Thoracic aorta (tissue), 2 donors: ENCODE measurements around the gene COL15A1. TPM values are rescaled to one million over a fixed set of nuclear protein-coding genes. Genes with fewer than 3 reads are reported as not detected.

Experiments used
- ATAC-seq: fragments of 150-250 bp; one replicate; pipeline ENCODE4 v1.8.0; 2017; ENCODE audit warnings: low read depth; ENCODE audit not compliant: insufficient number of reproducible peaks, low FRiP score
- DNase-seq: peaks from one replicate; pipeline ENCODE4 v3.0.0-alpha.2; 2020; ENCODE audit warnings: low spot score
- H3K27ac ChIP-seq, 2 donors: fragments of 200-600 bp; sonication (generic); 1 replicate in 1 of 2; 2 replicates in 1 of 2; pipeline ENCODE4 v1.5.1; 2016; ENCODE audit warnings: mild to moderate bottlenecking in 2 of 2, moderate library complexity in 2 of 2
- H3K27me3 ChIP-seq: fragments of 200-600 bp; sonication (generic); replicated peaks from 2 replicates; pipeline ENCODE4 v1.6.0; 2016; ENCODE audit warnings: mild to moderate bottlenecking; ENCODE audit not compliant: insufficient read depth
- H3K36me3 ChIP-seq: fragments of 200-600 bp; sonication (generic); one replicate; pipeline ENCODE4 v1.5.1; 2016
- H3K4me1 ChIP-seq, 2 donors: fragments of 200-600 bp; sonication (generic); 1 replicate in 1 of 2; 2 replicates in 1 of 2; pipeline versions ENCODE4 v1.5.1 to v1.6.0; 2016; ENCODE audit warnings: low read depth in 2 of 2, mild to moderate bottlenecking in 1 of 2; ENCODE audit not compliant: control insufficient read depth in 1 of 2
- H3K4me3 ChIP-seq: fragments of 200-600 bp; sonication (generic); 2 replicates; pipeline ENCODE4 v1.5.1; 2016; ENCODE audit warnings: mild to moderate bottlenecking
- H3K9me3 ChIP-seq: fragments of 200-600 bp; sonication (generic); 2 replicates; pipeline ENCODE4 v1.5.1; 2016
- CTCF ChIP-seq: fragments of 200-600 bp; sonication (generic); IDR thresholded peaks from one replicate; pipeline ENCODE4 v1.5.1; 2019; ENCODE audit warnings: antibody characterized with exemption
- total RNA-seq, 2 donors: library from RNA; depleted of rRNA; stranded (reverse); fragments of >200 nt; gene quantifications; one replicate each; pipeline versions ENCODE4 v1.1.0 to v1.2.3, GENCODE V29; 2016

The COL15A1 gene
- total RNA-seq, 2 donors from 2014 or later, result 23.3 to 70.4 TPM

- no peak for TF ChIP-seq CTCF
- no peaks in the 10 kb centered on the region for H3K9me3 ChIP-seq
- H3K36me3 ChIP-seq, result no peaks in the 10 kb centered on the region
- no peak for ATAC-seq
- DNase-seq, result no peak
- no peaks in the 10 kb centered on the region for H3K27me3 ChIP-seq
- peak overlapping the region; percentile 1 for H3K4me3 ChIP-seq
- peak overlapping the region; percentile 28 to 60 for H3K27ac ChIP-seq
- peaks cover 14 to 76% of the 10 kb centered on the region in 2 donors for H3K4me1 ChIP-seq
These were observed 30.4 kb downstream of the COL15A1 start for GRCh38 chr9:98974106-98974505.

- no peak for DNase-seq
- no peak for TF ChIP-seq CTCF
- ATAC-seq, result no peak
- Histone ChIP-seq H3K36me3 (no peaks in the 10 kb centered on the region), H3K27me3 (no peaks in the 10 kb centered on the region), H3K9me3 (no peaks in the 10 kb centered on the region), H3K4me1 (peaks cover 14 to 76% of the 10 kb centered on the region in 2 donors), H3K27ac (peak overlapping the region; percentile 2 to 26), H3K4me3 (peak overlapping the region; percentile 63)
These were observed 30.8 kb downstream of the COL15A1 start for GRCh38 chr9:98974554-98974953.

GRCh38 chr9:98974994-98975712 lies 31.4 kb downstream of the COL15A1 start:
- peaks cover 14 to 76% of the 10 kb centered on the region in 2 donors for H3K4me1 ChIP-seq
- peak overlapping the region; percentile 2 to 26 for H3K27ac ChIP-seq
- no peaks in the 10 kb centered on the region for H3K9me3 ChIP-seq
- no peaks in the 10 kb centered on the region for H3K27me3 ChIP-seq
- H3K4me3 ChIP-seq, result peak overlapping the region; percentile 63
- ATAC-seq, result peak; percentile 63
- no peaks in the 10 kb centered on the region for H3K36me3 ChIP-seq
- no peak for DNase-seq
- peak; percentile 99 for TF ChIP-seq CTCF

- Histone ChIP-seq H3K36me3 (no peaks in the 10 kb centered on the region), H3K27me3 (no peaks in the 10 kb centered on the region), H3K9me3 (no peaks in the 10 kb centered on the region), H3K4me3 (no peak overlapping the region), H3K4me1 (peaks cover 14 to 72% of the 10 kb centered on the region in 2 donors), H3K27ac (no peak overlapping the region)
- TF ChIP-seq CTCF, result no peak
- DNase-seq (no peak), ATAC-seq (no peak)
These were observed 32.1 kb downstream of the COL15A1 start for GRCh38 chr9:98975838-98976237.

GRCh38 chr9:98977246-98977714 lies 33.6 kb downstream of the COL15A1 start:
- H3K27ac ChIP-seq, result peak overlapping the region in 1 of 2 donors; percentile 24
- no peak for DNase-seq
- H3K4me1 ChIP-seq, result peaks cover 14 to 57% of the 10 kb centered on the region in 2 donors
- no peak overlapping the region for H3K4me3 ChIP-seq
- no peaks in the 10 kb centered on the region for H3K36me3 ChIP-seq
- no peaks in the 10 kb centered on the region for H3K27me3 ChIP-seq
- H3K9me3 ChIP-seq, result no peaks in the 10 kb centered on the region
- no peak for ATAC-seq
- TF ChIP-seq CTCF, result no peak
